Measurements from ENCODE around the gene ANKRD42. TPM values are rescaled to one million over a fixed set of nuclear protein-coding genes. Genes with fewer than 3 reads are reported as not detected.

The ANKRD42 gene
- total RNA-seq, 1 donor from 2014 or later = 10.4 TPM

- peaks cover 44% of the 10 kb centered on the region for H3K4me1 Mint-ChIP-seq (ENCODE audit: low read depth)
- H3K9me3 Mint-ChIP-seq (ENCODE audit: low read depth) = peaks cover 3% of the 10 kb centered on the region
- no peak for DNase-seq (ENCODE audit: low spot score)
- no peak overlapping the region for H3K27ac Mint-ChIP-seq (ENCODE audit: unreplicated experiment)
- no peak overlapping the region for H3K4me3 Mint-ChIP-seq (ENCODE audit: unreplicated experiment)
- no peak for TF ChIP-seq CTCF (IDR thresholded peaks at IDR 0.05)
- H3K36me3 Mint-ChIP-seq (ENCODE audit: low read depth) = peaks cover 40% of the 10 kb centered on the region
- H3K27me3 Mint-ChIP-seq (ENCODE audit: low read depth) = no peaks in the 10 kb centered on the region
Measured at GRCh38 chr11:83166193-83166866, 27.2 kb upstream of the ANKRD42 start.

GRCh38 chr11:83168756-83169155, 24.8 kb upstream of the ANKRD42 start:
- Mint-ChIP-seq H3K36me3 (ENCODE audit: low read depth) (peaks cover 43% of the 10 kb centered on the region), H3K4me3 (ENCODE audit: unreplicated experiment) (no peak overlapping the region), H3K27me3 (ENCODE audit: low read depth) (no peaks in the 10 kb centered on the region), H3K27ac (ENCODE audit: unreplicated experiment) (peak overlapping the region; percentile 51), H3K4me1 (ENCODE audit: low read depth) (peaks cover 47% of the 10 kb centered on the region), H3K9me3 (ENCODE audit: low read depth) (peaks cover 3% of the 10 kb centered on the region)
- no peak for TF ChIP-seq CTCF (IDR thresholded peaks at IDR 0.05)
- DNase-seq (ENCODE audit: low spot score) = no peak

GRCh38 chr11:83170865-83171264, 22.6 kb upstream of the ANKRD42 start:
- H3K27me3 Mint-ChIP-seq (ENCODE audit: low read depth) = no peaks in the 10 kb centered on the region
- TF ChIP-seq CTCF (IDR thresholded peaks at IDR 0.05) = peak; percentile 22
- H3K27ac Mint-ChIP-seq (ENCODE audit: unreplicated experiment) = no peak overlapping the region
- peaks cover 55% of the 10 kb centered on the region for H3K4me1 Mint-ChIP-seq (ENCODE audit: low read depth)
- H3K4me3 Mint-ChIP-seq (ENCODE audit: unreplicated experiment) = no peak overlapping the region
- H3K9me3 Mint-ChIP-seq (ENCODE audit: low read depth) = peaks cover 2% of the 10 kb centered on the region
- H3K36me3 Mint-ChIP-seq (ENCODE audit: low read depth) = peaks cover 32% of the 10 kb centered on the region
- DNase-seq (ENCODE audit: low spot score) = no peak

GRCh38 chr11:83172551-83172950, 21.0 kb upstream of the ANKRD42 start:
- no peak for TF ChIP-seq CTCF (IDR thresholded peaks at IDR 0.05)
- H3K4me3 Mint-ChIP-seq (ENCODE audit: unreplicated experiment) = no peak overlapping the region
- no peaks in the 10 kb centered on the region for H3K27me3 Mint-ChIP-seq (ENCODE audit: low read depth)
- H3K36me3 Mint-ChIP-seq (ENCODE audit: low read depth) = peaks cover 28% of the 10 kb centered on the region
- no peak for DNase-seq (ENCODE audit: low spot score)
- H3K27ac Mint-ChIP-seq (ENCODE audit: unreplicated experiment) = no peak overlapping the region
- H3K9me3 Mint-ChIP-seq (ENCODE audit: low read depth) = no peaks in the 10 kb centered on the region
- peaks cover 48% of the 10 kb centered on the region for H3K4me1 Mint-ChIP-seq (ENCODE audit: low read depth)

- no peak for TF ChIP-seq CTCF (IDR thresholded peaks at IDR 0.05)
- H3K4me1 Mint-ChIP-seq (ENCODE audit: low read depth) = peaks cover 42% of the 10 kb centered on the region
- peak overlapping the region; percentile 54 for H3K27ac Mint-ChIP-seq (ENCODE audit: unreplicated experiment)
- H3K27me3 Mint-ChIP-seq (ENCODE audit: low read depth) = no peaks in the 10 kb centered on the region
- DNase-seq (ENCODE audit: low spot score) = no peak
- H3K4me3 Mint-ChIP-seq (ENCODE audit: unreplicated experiment) = no peak overlapping the region
- H3K36me3 Mint-ChIP-seq (ENCODE audit: low read depth) = peaks cover 16% of the 10 kb centered on the region
- no peaks in the 10 kb centered on the region for H3K9me3 Mint-ChIP-seq (ENCODE audit: low read depth)
Measured at GRCh38 chr11:83174008-83174407, 19.5 kb upstream of the ANKRD42 start.

All from chondrocyte (in vitro differentiated cells).